Small intestine (tissue), 7 donors: Measurements from ENCODE around the gene ZCCHC3. TPM values are rescaled to one million over a fixed set of nuclear protein-coding genes. Genes with fewer than 3 reads are reported as not detected.
"Not testable (repeated sequence)": the region's sequence is repeated elsewhere in the genome, so short reads cannot be mapped to it uniquely, and the experiment has no call there.

Experiments
- DNase-seq, 2 donors: peaks; one replicate each; pipeline versions ENCODE4 v3.0.0 to v3.0.0-alpha.2; 2013
- FAIRE-seq: peaks from 2 replicates; lab custom pipeline; 2012; peaks lifted over from hg19 to GRCh38; lab: Jason Lieb, UNC
- H3K27ac ChIP-seq, 3 donors: one replicate each; pipeline ENCODE4 v1.5.1; 2013; ENCODE audit warnings: low read length in 2 of 3, mild to moderate bottlenecking in 2 of 3, control low read depth in 1 of 3, inconsistent platforms in 1 of 3, low read depth in 1 of 3, moderate library complexity in 1 of 3
- H3K27me3 ChIP-seq, 3 donors: one replicate each; pipeline ENCODE4 v1.6.1; 2013; ENCODE audit warnings: low read length in 3 of 3, inconsistent platforms in 1 of 3; ENCODE audit not compliant: control insufficient read depth in 3 of 3, insufficient read depth in 3 of 3
- H3K36me3 ChIP-seq, 3 donors: one replicate each; pipeline ENCODE4 v1.6.1; 2013; ENCODE audit warnings: low read length in 3 of 3, inconsistent platforms in 1 of 3, low read depth in 1 of 3, mild to moderate bottlenecking in 1 of 3, moderate library complexity in 1 of 3; ENCODE audit not compliant: control insufficient read depth in 3 of 3, insufficient read depth in 2 of 3
- H3K4me1 ChIP-seq, 3 donors: one replicate each; pipeline ENCODE4 v1.6.1; 2013; ENCODE audit warnings: low read length in 2 of 3, inconsistent platforms in 1 of 3, low read depth in 1 of 3, mild to moderate bottlenecking in 1 of 3, moderate library complexity in 1 of 3; ENCODE audit not compliant: control insufficient read depth in 3 of 3, insufficient read depth in 2 of 3
- H3K4me3 ChIP-seq, 3 donors: one replicate each; pipeline ENCODE4 v1.5.1; 2013; ENCODE audit warnings: low read length in 3 of 3, control low read depth in 1 of 3, inconsistent platforms in 1 of 3, low read depth in 1 of 3, mild to moderate bottlenecking in 1 of 3, moderate library complexity in 1 of 3
- H3K9me3 ChIP-seq, 2 donors: one replicate each; pipeline ENCODE4 v1.6.1; 2013; ENCODE audit warnings: low read depth in 1 of 2, low read length in 1 of 2; ENCODE audit not compliant: control insufficient read depth in 2 of 2, insufficient read depth in 1 of 2
- WGBS, 3 donors: extraction: QIAGEN DNeasy Blood & Tissue Kit; methylation state at CpG; one replicate each; pipeline ENCODE4 v1.1.7; 2013; 5-methylcytosine and 5-hydroxymethylcytosine counted together
- polyA plus RNA-seq, 4 donors: library from polyadenylated mRNA; stranded (reverse) in 3 of 4; unstranded in 1 of 4; fragments of 200-250 nt in 3 of 4; fragments of 120-200 nt in 1 of 4; gene quantifications; one replicate each; pipeline versions ENCODE4 v1.2.1 to v1.2.3, GENCODE V29; 2013
- donor health status: healthy with polysubstance abuse.
- donor health status: control.
- donor health status: control.
- donor health status: Bipolar disorder and iron deficiency.
- donor health status: healthy.

ZCCHC3 gene
- polyA plus RNA-seq, 4 donors = 8.9 to 27.0 (median 12.3) TPM

DNA sequence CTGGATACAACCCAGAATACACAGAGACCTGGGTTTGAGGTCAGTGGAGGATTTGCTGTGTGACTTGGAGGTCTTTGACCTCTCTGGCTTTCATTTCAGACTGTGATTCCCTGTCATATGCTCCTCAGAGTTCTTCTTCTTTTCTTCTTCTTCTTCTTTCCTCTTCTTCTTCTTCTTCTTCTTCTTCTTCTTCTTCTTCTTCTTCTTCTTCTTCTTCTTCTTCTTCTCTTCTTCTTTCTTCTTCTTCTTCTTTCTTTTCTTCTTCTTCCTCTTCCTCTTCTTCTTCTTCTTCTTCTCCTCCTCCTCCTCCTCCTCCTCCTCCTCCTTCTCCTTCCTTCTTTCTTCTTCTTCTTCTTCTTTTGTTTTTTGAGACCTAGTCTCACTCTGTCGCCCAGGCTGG lies 38.7 kb downstream of the ZCCHC3 start:
- not testable (repeated sequence) for FAIRE-seq, DNase-seq, H3K36me3 ChIP-seq, H3K4me1 ChIP-seq, H3K27ac ChIP-seq, H3K27me3 ChIP-seq, H3K4me3 ChIP-seq, H3K9me3 ChIP-seq
- 83 to 95% (median 94%) methylated on average over 1 of the region's 1 CpG for WGBS, 3 donors

DNA sequence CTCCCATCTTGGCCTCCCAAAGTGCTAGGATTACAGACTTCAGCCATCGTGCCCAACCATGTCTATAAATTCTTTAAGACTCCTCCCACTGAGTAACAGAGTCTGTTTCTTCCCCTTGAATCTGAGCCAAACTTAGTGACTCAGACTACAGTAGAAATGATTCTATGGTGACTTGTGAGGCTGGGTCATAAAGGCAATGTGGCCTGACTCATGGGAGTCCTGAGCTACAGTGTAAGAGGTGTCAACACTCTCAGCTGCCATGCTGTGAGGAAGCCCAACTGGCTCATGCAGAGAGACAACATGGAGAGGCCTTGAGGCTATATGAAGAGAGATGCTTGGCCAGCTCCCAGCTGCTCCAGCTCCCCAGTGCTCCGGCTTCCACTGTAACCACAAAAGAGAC lies 44.3 kb downstream of the ZCCHC3 start:
- Histone ChIP-seq H3K36me3 (peaks cover 0 to 3% (median 0%) of the 10 kb centered on the region in 3 donors), H3K4me1 (no peaks in the 10 kb centered on the region), H3K27ac (no peak overlapping the region), H3K27me3 (no peaks in the 10 kb centered on the region), H3K9me3 (peaks cover 0 to 10% of the 10 kb centered on the region in 2 donors), H3K4me3 (no peak overlapping the region)
- 57 to 70% (median 58%) methylated on average over 2 of the region's 2 CpGs for WGBS, 3 donors
- DNase-seq (peak in 1 of 2 donors; percentile 67), FAIRE-seq (no peak)

DNA sequence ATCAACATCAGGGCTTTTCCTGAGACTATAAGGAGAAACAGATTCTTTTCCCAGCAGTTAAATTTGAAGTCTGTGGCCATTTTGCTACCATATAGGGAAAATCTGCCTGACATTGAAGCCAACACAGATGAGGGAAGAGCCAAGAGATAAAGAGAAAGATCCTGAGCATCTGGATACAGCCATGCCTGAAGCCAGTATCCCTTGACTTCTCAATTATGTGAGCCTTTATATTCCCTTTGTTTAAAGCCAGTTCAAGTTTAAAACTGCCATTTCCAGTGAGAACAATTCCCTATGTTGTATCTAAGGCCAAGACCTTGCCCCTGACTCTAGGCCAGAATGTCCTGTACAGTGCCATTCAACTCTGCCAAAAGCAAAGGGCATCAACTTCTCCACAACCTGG lies 45.7 kb downstream of the ZCCHC3 start:
- no peak for FAIRE-seq
- H3K36me3 ChIP-seq = peaks cover 0 to 3% (median 0%) of the 10 kb centered on the region in 3 donors

DNA sequence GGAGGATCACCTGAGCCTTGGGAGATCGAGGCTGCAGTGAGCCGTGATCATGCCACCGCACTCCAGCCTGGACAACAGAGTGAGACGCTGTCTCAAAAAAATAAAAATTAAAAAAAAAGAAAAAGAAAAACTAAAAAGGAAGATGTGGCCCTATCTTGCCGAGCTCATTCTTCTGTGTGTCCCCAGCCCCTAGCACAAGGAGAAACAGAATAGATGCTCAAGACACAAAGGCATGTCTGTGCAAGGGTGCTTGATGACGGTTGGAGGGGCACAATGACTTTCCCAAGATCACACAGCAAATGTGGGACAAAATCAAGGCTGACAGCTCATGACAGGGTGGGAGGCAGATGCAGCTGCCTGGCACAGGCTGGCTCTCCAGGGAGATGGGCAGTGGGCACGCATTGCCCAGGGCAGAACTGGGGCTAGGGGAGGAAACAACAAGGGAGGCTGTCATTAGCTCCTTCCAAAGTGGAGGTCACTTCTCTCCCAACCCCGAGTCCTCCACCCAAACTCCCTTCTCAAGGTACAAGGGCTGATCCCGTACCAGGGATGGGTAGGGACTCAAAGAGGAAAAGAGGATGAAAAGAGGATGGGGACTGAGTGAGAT lies 48.8 kb downstream of the ZCCHC3 start:
- 69 to 88% (median 82%) methylated on average over 9 of the region's 9 CpGs for WGBS, 3 donors
- H3K9me3 ChIP-seq = peaks cover 0 to 10% of the 10 kb centered on the region in 2 donors
- H3K4me1 ChIP-seq = peaks cover 0 to 5% (median 0%) of the 10 kb centered on the region in 3 donors
- H3K27ac ChIP-seq = peak overlapping the region in 2 of 3 donors; percentile 39 to 93
- DNase-seq (no peak), FAIRE-seq (no peak)
- no peaks in the 10 kb centered on the region for H3K27me3 ChIP-seq
- H3K36me3 ChIP-seq = peaks cover 0 to 3% (median 0%) of the 10 kb centered on the region in 3 donors
- peak overlapping the region in 1 of 3 donors; percentile 84 for H3K4me3 ChIP-seq

More for the DNA sequence above, 45.7 kb downstream of the ZCCHC3 start:
- Histone ChIP-seq H3K4me1 (no peaks in the 10 kb centered on the region), H3K4me3 (no peak overlapping the region), H3K9me3 (peaks cover 0 to 10% of the 10 kb centered on the region in 2 donors), H3K27me3 (no peaks in the 10 kb centered on the region), H3K27ac (no peak overlapping the region)
- DNase-seq = no peak

DNA sequence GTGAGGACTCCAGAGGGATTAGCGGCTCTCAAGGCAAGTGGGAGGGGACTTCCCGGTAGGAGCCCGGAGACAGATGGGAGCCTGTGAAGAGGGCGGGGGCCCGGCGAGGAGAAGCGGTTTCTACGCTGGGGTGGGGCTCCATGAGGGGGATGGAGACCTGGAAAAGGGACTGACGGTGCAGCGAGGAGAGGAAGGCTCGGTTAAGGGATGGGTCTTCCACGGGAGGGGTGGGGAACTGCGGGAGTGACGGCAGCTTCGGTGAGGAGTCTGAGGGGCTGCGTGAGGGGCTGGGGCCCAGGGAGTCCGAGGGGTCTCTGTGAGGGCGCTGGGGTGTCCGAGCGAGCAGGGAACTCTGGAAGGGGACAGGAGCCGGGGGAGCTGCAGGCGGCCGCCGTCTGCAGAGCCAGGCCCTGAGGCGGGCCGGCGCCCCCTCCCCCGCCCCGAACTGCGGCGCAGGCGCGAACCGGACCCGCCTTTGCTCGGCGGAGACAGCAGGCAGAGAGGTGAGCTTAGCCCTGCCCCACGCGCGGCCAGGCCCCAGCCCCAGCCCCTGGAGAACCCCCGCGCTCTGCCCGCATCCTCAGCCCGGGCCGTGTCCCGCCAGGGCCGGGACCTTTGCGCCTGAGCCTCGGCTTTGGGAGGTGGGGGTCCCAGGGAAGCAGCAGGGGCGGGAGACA lies 49.4 kb downstream of the ZCCHC3 start, which contains the start of gene NRSN2:
TSS of gene NRSN2 (plus strand) at position 472 of the 677 bp plus-strand sequence. CDS start 2,533 bp downstream, outside the sequence.
- H3K27ac ChIP-seq = peak within 1 kb of the TSS in 2 of 3 donors; percentile 93 to 95
- peaks cover 0 to 6% of the 10 kb centered on the region in 2 donors for H3K9me3 ChIP-seq
- H3K27me3 ChIP-seq = no peaks in the 10 kb centered on the region
- DNase-seq (peak; percentile 34 to 73), FAIRE-seq (no peak)
- H3K4me3 ChIP-seq = peak within 1 kb of the TSS; percentile 59 to 84 (median 76)
- H3K36me3 ChIP-seq = peaks cover 0 to 2% (median 0%) of the 10 kb centered on the region in 3 donors
- peaks cover 0 to 5% (median 0%) of the 10 kb centered on the region in 3 donors for H3K4me1 ChIP-seq
- 2 to 7% (median 3%) methylated on average over 23 to 50 of the region's 50 CpGs for WGBS, 3 donors

DNA sequence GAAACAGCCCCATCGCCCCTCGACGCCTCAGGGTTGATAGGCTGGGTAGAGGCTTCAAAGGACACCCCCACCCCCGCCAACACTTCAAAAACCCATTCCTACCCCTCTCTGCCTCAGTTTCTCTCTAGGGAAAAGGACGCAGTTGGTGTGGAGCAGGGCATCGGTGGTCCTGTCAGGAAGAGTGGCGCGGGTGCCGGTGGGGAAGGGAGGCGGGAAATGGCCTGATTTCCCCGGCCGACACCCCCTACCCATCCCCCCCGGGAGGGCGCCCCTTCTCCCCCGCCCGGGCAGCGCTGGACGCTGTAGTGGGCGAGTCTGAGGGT lies 49.9 kb downstream of the ZCCHC3 start:
- FAIRE-seq (no peak), DNase-seq (no peak)
- Histone ChIP-seq H3K27ac (peak overlapping the region in 2 of 3 donors; percentile 93 to 95), H3K4me3 (peak overlapping the region; percentile 59 to 84 (median 76)), H3K36me3 (no peaks in the 10 kb centered on the region), H3K27me3 (no peaks in the 10 kb centered on the region), H3K9me3 (peaks cover 0 to 1% of the 10 kb centered on the region in 2 donors), H3K4me1 (peaks cover 0 to 5% (median 0%) of the 10 kb centered on the region in 3 donors)
- 0 to 2% (median 1%) methylated on average over 10 to 19 of the region's 19 CpGs for WGBS, 3 donors

DNA sequence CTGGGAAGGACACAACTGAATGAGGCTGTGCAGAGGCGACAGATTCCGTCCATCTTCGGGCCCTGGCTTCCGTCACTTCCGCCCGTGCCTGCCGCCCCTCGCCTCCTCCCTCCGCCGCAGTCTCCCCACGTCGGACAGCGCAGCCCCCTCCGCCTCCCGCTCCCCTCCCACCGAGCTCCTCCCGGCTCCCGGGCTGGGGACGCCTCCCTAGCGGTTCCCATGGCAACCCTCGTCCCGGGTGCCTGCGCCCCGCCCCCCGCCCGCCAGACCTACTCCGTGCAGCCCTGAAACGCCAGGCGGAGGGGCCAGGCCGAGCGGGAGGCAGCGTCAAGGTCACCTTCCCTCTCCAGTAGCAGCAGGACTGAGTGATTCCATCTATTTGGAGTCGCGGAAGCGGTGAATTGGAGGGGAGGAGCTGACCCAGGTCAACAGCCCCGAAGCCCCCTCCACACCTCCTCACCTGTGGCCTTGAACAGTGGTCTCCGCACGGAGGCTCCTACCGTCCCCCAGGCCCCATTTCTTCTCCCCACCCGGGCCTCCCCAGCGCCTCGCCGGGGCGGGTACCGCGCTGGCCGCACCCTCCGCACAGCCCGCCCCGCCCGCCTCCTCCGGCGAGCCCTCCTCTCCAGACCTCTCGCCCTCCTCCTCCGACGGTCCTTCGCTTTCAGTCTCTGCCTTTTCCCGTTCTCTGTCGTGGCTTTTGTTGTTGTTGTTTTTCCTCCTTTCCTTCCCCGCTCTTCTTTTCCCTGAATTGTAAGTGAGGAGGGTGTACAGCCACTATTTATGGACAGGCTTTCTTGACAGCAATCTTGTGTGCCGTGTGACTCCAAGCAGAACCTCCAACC lies 50.5 kb downstream of the ZCCHC3 start:
- 1 to 2% (median 1%) methylated on average over 33 to 61 of the region's 61 CpGs for whole genome bisulfite sequencing, 3 donors
- no peaks in the 10 kb centered on the region for H3K36me3 ChIP-seq
- H3K4me1 ChIP-seq = peaks cover 0 to 5% (median 0%) of the 10 kb centered on the region in 3 donors
- H3K27me3 ChIP-seq = no peaks in the 10 kb centered on the region
- no peaks in the 10 kb centered on the region for H3K9me3 ChIP-seq
- FAIRE-seq = no peak
- peak overlapping the region; percentile 27 to 95 (median 93) for H3K27ac ChIP-seq
- H3K4me3 ChIP-seq = peak overlapping the region; percentile 59 to 84 (median 76)
- peak; percentile 62 to 93 for DNase-seq
